ENCODE data around the gene MYH15.

The MYH15 gene

GRCh38 chr3:108414007-108414406 is 96.4 kb downstream of the MYH15 start:
- TF ChIP-seq CTCF (IDR thresholded peaks at IDR 0.05; ENCODE audit: low read depth, low read length), result no peak
- H3K4me3 ChIP-seq (ENCODE audit: low read depth, low read length), result no peak overlapping the region

GRCh38 chr3:108412121-108412750 is 98.2 kb downstream of the MYH15 start:
- no peak for TF ChIP-seq CTCF (IDR thresholded peaks at IDR 0.05; ENCODE audit: low read depth, low read length)
- no peak overlapping the region for H3K4me3 ChIP-seq (ENCODE audit: low read depth, low read length)

GRCh38 chr3:108410531-108410984 is 99.8 kb downstream of the MYH15 start:
- no peak for TF ChIP-seq CTCF (IDR thresholded peaks at IDR 0.05; ENCODE audit: low read depth, low read length)
- no peak overlapping the region for H3K4me3 ChIP-seq (ENCODE audit: low read depth, low read length)

- H3K4me3 ChIP-seq (ENCODE audit: low read depth, low read length), result no peak overlapping the region
- no peak for TF ChIP-seq CTCF (IDR thresholded peaks at IDR 0.05; ENCODE audit: low read depth, low read length)
Observed at GRCh38 chr3:108409800-108410178, 100.6 kb downstream of the MYH15 start.

- H3K4me3 ChIP-seq (ENCODE audit: low read depth, low read length), result no peak overlapping the region
- TF ChIP-seq CTCF (IDR thresholded peaks at IDR 0.05; ENCODE audit: low read depth, low read length), result no peak
Observed at GRCh38 chr3:108408883-108409799, 101.3 kb downstream of the MYH15 start.

GRCh38 chr3:108407886-108408285 is 102.5 kb downstream of the MYH15 start:
- TF ChIP-seq CTCF (IDR thresholded peaks at IDR 0.05; ENCODE audit: low read depth, low read length), result no peak
- no peak overlapping the region for H3K4me3 ChIP-seq (ENCODE audit: low read depth, low read length)

- TF ChIP-seq CTCF (IDR thresholded peaks at IDR 0.05; ENCODE audit: low read depth, low read length), result peak; percentile 66; the same call in 1 of the 2 replicates
- H3K4me3 ChIP-seq (ENCODE audit: low read depth, low read length), result no peak overlapping the region
Observed at GRCh38 chr3:108406661-108407206, 103.7 kb downstream of the MYH15 start.

Measured in WI38 (cell line).